Caco-2 (cell line): ENCODE data around the gene GAB2. TPM values are rescaled to one million over a fixed set of nuclear protein-coding genes. Genes with fewer than 3 reads are reported as not detected.

Source experiments
- BruUV-seq: library from RNA; stranded (reverse); fragments of 400-500 nt; replicated peaks from 2 replicates; lab custom pipeline; 2021; lab: Mats Ljungman, UMichigan
- CTCF ChIA-PET: fragments of 300-600 bp; sonication (Branson Sonifier 250); formaldehyde crosslinking; loops from one replicate; lab custom pipeline; 2022; ENCODE audit warnings: antibody characterized with exemption; lab: Charles Lee
- POLR2A ChIA-PET: fragments of 300-600 bp; sonication (Branson Sonifier 250); formaldehyde crosslinking; loops from one replicate; lab custom pipeline; 2022; ENCODE audit warnings: antibody characterized with exemption; lab: Charles Lee
- DNase-seq, 2 experiments: peaks; one replicate each; pipeline versions ENCODE4 v3.0.0 to v3.0.0-alpha.2; 2020 to 2022
- H3K27me3 ChIP-seq: replicated peaks from 2 replicates; pipeline ENCODE4 v1.6.0; 2011; ENCODE audit warnings: low read length; ENCODE audit not compliant: control insufficient read depth, insufficient read depth
- H3K36me3 ChIP-seq: 2 replicates; pipeline ENCODE4 v1.5.1; 2011; ENCODE audit warnings: low read length; ENCODE audit not compliant: control insufficient read depth, insufficient read depth
- H3K4me1 ChIP-seq: fragments of 250-450 bp; sonication (Bioruptor Pico); 2 replicates; pipeline ENCODE4 v1.5.1; 2020; ENCODE audit warnings: mild to moderate bottlenecking
- H3K4me3 ChIP-seq: 2 replicates; pipeline ENCODE4 v1.5.1; 2011; ENCODE audit warnings: low read depth, mild to moderate bottlenecking, control low read depth, low read length
- H3K9me3 ChIP-seq: fragments of 250-450 bp; sonication (Bioruptor Pico); 2 replicates; pipeline ENCODE4 v1.5.1; 2020; ENCODE audit warnings: mild to moderate bottlenecking, moderate library complexity
- H3K27ac Mint-ChIP-seq: one replicate; pipeline ENCODE4 v1.8.0; 2022; ENCODE audit warnings: mixed read lengths; ENCODE audit not compliant: unreplicated experiment
- H3K27me3 Mint-ChIP-seq: one replicate; pipeline ENCODE4 v1.8.0; 2022; ENCODE audit warnings: mixed read lengths; ENCODE audit not compliant: insufficient read depth, unreplicated experiment
- H3K36me3 Mint-ChIP-seq: one replicate; pipeline ENCODE4 v1.8.0; 2022; ENCODE audit warnings: mild to moderate bottlenecking, mixed read lengths; ENCODE audit not compliant: insufficient read depth, unreplicated experiment
- H3K4me1 Mint-ChIP-seq: one replicate; pipeline ENCODE4 v1.8.0; 2022; ENCODE audit warnings: low read depth, mixed read lengths; ENCODE audit not compliant: unreplicated experiment
- H3K4me3 Mint-ChIP-seq: one replicate; pipeline ENCODE4 v1.8.0; 2022; ENCODE audit warnings: mild to moderate bottlenecking, moderate library complexity, mixed read lengths; ENCODE audit not compliant: unreplicated experiment
- H3K9me3 Mint-ChIP-seq: one replicate; pipeline ENCODE4 v1.8.0; 2022; ENCODE audit warnings: mixed read lengths; ENCODE audit not compliant: unreplicated experiment
- CTCF ChIP-seq, 2 experiments: fragments of 200-600 bp in 1 of 2; IDR thresholded peaks; 1 replicate in 1 of 2; 2 replicates in 1 of 2; pipeline versions ENCODE4 v1.5.1 to v1.8.0; 2011 to 2022; ENCODE audit warnings: antibody characterized with exemption in 1 of 2, control low read depth in 1 of 2, inconsistent platforms in 1 of 2, low read depth in 1 of 2, low read length in 1 of 2, mild to moderate bottlenecking in 1 of 2, moderate library complexity in 1 of 2; ENCODE audit not compliant: insufficient read depth in 1 of 2, severe bottlenecking in 1 of 2, unreplicated experiment in 1 of 2
- intact Hi-C: fragments of 100-400 bp; cut with micrococcal nuclease; formaldehyde crosslinking; loops from one replicate; pipeline ENCODE4 v1.10.0; 2022; ENCODE audit not compliant: unreplicated experiment
- total RNA-seq: library from RNA; stranded (reverse); gene quantifications from 2 replicates; pipeline ENCODE4 v1.2.3, GENCODE V29; 2022

The GAB2 gene
- total RNA-seq, 1 experiment from 2014 or later = 67.3 TPM

GRCh38 chr11:78221396-78222315, 196.0 kb downstream of the GAB2 start:
- POLR2A ChIA-PET = no interaction called here
- Mint-ChIP-seq H3K27me3 (no peaks in the 10 kb centered on the region), H3K27ac (peak overlapping the region; percentile 23), H3K9me3 (no peaks in the 10 kb centered on the region), H3K4me1 (peaks cover 6% of the 10 kb centered on the region), H3K4me3 (no peak overlapping the region), H3K36me3 (peaks cover 83% of the 10 kb centered on the region)
- TF ChIP-seq CTCF (IDR thresholded peaks at IDR 0.05; ENCODE audit: insufficient read depth in 1 of 2, low read depth in 1 of 2, low read length in 1 of 2, severe bottlenecking in 1 of 2, unreplicated experiment in 1 of 2) = no peak
- no peak for DNase-seq
- Histone ChIP-seq H3K4me3 (no peak overlapping the region), H3K9me3 (no peaks in the 10 kb centered on the region), H3K36me3 (peaks cover 4% of the 10 kb centered on the region; the same call in 1 of the 2 replicates), H3K4me1 (no peaks in the 10 kb centered on the region), H3K27me3 (no peaks in the 10 kb centered on the region)
- no TSS peak for BruUV-seq
- intact Hi-C loops = no loop called here
- CTCF ChIA-PET = interaction anchor here (0.5 to 0.6 kb wide), 2 partner anchors 103 to 186 kb away, joined by 3 to 5 read pairs; no protein-coding TSS in a partner anchor

- Mint-ChIP-seq H3K27ac (peak overlapping the region; percentile 23), H3K36me3 (peaks cover 86% of the 10 kb centered on the region), H3K4me1 (peaks cover 7% of the 10 kb centered on the region), H3K4me3 (no peak overlapping the region), H3K9me3 (no peaks in the 10 kb centered on the region), H3K27me3 (no peaks in the 10 kb centered on the region)
- BruUV-seq = no TSS peak
- no peaks in the 10 kb centered on the region for H3K27me3 ChIP-seq
- no peak for DNase-seq
- CTCF ChIA-PET = interaction anchor here (0.5 to 1.3 kb wide), 2 partner anchors 8 to 185 kb away, joined by 3 read pairs; no protein-coding TSS in a partner anchor
- POLR2A ChIA-PET = no interaction called here
- no peaks in the 10 kb centered on the region for H3K9me3 ChIP-seq
- no peak for TF ChIP-seq CTCF (IDR thresholded peaks at IDR 0.05; ENCODE audit: insufficient read depth in 1 of 2, low read depth in 1 of 2, low read length in 1 of 2, severe bottlenecking in 1 of 2, unreplicated experiment in 1 of 2)
- intact Hi-C loops = no loop called here
- no peaks in the 10 kb centered on the region for H3K4me1 ChIP-seq
- no peak overlapping the region for H3K4me3 ChIP-seq
- peaks cover 4% of the 10 kb centered on the region; the same call in 1 of the 2 replicates for H3K36me3 ChIP-seq
Observed at GRCh38 chr11:78220218-78221157, 197.1 kb downstream of the GAB2 start.
